ENCODE measurements around the gene GRIK1.

The GRIK1 gene

DNA sequence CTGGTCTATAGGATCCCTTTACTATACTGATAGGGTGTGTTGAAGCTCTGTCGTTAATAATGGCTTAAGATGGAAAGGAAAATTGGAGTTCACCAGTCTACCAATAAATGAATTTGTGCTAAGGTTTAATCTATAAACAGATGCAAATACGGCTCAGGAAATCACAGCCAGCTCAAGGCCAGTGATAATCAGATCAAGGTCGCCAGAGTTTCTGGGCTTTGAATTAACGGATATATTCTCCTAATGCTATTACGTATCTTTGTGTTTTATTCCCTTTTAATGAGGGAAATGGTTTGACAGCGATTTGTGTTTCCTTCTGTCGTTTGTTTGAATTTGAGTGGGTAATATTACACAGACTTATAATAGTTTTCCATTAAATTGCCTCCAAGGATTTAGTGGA lies 361.5 kb downstream of the GRIK1 start:
- H3K4me3 ChIP-seq (ENCODE audit: low read depth, low read length), result no peak overlapping the region

DNA sequence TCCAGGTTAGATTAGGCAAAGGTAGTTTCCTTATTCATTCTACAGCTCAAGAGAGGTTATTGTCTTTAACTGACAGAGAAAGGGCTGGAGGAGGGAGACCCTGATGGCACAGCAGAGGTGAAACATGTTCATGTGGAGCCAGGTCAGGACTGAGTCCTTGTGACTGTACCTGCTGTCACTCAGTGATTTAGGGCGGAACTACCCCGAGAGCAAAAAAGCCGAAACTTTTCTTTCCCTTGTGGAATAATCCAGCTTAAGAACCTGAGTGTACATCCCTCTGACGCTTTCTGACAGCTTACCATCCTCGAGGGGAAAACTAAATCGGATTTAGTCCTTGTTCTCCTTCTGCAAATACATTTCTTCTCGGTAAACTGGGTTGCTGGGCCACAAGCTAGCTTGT lies 367.8 kb downstream of the GRIK1 start:
- TF ChIP-seq, protein P1, sequence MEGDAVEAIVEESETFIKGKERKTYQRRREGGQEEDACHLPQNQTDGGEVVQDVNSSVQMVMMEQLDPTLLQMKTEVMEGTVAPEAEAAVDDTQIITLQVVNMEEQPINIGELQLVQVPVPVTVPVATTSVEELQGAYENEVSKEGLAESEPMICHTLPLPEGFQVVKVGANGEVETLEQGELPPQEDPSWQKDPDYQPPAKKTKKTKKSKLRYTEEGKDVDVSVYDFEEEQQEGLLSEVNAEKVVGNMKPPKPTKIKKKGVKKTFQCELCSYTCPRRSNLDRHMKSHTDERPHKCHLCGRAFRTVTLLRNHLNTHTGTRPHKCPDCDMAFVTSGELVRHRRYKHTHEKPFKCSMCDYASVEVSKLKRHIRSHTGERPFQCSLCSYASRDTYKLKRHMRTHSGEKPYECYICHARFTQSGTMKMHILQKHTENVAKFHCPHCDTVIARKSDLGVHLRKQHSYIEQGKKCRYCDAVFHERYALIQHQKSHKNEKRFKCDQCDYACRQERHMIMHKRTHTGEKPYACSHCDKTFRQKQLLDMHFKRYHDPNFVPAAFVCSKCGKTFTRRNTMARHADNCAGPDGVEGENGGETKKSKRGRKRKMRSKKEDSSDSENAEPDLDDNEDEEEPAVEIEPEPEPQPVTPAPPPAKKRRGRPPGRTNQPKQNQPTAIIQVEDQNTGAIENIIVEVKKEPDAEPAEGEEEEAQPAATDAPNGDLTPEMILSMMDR (IDR thresholded peaks at IDR 0.05; ENCODE audit: borderline replicate concordance, insufficient read depth, low read depth, low read length), result no peak
- no peak overlapping the region for H3K4me3 ChIP-seq (ENCODE audit: low read depth, low read length)

More for the DNA sequence above, 361.5 kb downstream of the GRIK1 start:
- TF ChIP-seq, protein P1 (IDR thresholded peaks at IDR 0.05; ENCODE audit: borderline replicate concordance, insufficient read depth, low read depth, low read length), result no peak

DNA sequence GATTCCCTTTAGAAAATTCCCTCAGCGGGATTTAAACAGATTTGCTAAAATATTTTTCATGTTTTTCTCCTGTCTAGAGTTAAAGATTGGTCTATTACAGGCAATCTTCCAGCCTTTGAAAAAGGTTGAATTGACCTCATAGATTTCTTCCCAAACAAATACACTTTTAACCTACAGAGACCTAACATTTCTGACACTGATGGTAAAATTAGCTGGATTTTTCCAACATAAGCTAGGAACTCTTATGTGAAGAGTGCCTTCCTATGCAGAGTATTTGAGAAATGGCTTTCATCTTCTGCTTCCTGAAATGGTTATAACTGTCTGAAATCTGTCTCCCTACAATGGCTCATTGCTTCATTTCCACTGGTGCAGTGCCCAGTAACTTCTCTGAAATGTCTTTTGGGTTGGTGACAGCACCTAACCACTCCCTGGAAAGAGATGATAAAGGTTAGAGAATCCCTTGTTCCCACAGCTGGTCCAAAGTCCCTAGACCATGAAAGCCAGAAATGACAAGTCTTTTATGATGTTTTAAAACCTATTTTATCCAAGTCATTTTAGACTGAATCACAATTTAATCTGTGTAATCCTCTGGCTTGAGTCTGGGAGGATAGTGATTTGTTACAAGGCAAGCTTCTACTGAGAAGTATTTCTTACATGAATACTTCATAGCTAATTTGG lies 371.6 kb downstream of the GRIK1 start:
- no peak overlapping the region for H3K4me3 ChIP-seq (ENCODE audit: low read depth, low read length)
- TF ChIP-seq, protein P1 (IDR thresholded peaks at IDR 0.05; ENCODE audit: borderline replicate concordance, insufficient read depth, low read depth, low read length), result no peak

DNA sequence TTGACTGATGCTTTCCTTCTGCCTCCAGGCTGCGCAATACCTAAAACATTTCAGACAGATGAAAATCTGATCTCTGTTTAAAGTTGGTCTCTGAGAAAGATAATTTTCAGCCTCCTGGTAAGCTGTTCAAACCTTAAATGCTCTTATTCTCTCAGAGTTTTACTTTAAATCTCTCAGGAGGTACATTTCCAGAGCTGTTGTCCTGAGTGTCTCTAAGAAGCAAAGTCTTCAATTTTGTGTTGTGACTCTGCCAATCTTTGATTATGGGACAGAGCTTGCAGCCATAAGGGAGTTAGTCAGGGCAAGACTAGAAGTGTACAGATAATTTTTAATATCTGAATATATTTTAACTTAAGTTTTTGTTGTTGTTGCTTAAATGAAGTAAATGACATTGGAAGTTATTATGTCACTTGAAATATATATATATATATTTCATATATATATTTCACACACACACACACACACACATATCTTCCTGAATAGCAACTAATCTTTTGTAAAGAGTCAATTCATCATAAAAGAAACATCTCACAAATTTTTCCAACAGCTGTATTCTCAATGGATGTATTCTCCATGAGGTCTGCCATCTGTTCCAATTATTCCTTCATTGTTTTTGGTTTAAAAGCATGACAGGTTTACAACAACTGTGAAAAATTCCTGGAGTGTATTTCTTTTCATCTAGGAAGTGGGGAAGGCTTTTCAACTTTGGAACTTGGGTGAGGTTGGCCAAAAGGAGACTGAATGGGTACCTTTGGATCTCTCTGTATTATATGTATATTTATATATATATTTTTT lies 381.7 kb downstream of the GRIK1 start:
- H3K4me3 ChIP-seq (ENCODE audit: low read depth, low read length), result no peak overlapping the region
- TF ChIP-seq, protein P1 (IDR thresholded peaks at IDR 0.05; ENCODE audit: borderline replicate concordance, insufficient read depth, low read depth, low read length), result no peak

DNA sequence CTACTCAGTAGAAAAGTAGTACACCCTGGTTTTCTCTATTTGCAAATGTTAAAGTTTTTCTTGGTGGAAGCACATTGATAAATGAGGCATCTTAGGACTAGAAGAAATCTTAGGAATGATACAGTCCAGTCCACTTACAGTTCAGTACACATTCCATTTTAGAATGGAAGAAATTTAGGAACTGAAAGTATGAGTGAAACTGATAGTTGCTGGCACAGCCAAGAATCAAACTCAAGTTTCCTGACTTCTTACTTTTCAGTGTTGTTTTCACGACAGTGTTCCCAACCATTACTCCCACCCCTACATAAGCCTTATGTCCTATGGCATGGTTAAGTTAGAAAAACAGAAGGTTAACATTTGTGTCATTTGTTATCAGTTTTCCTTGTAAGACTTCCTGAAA lies 382.6 kb downstream of the GRIK1 start:
- TF ChIP-seq, protein P1 (IDR thresholded peaks at IDR 0.05; ENCODE audit: borderline replicate concordance, insufficient read depth, low read depth, low read length), result no peak

DNA sequence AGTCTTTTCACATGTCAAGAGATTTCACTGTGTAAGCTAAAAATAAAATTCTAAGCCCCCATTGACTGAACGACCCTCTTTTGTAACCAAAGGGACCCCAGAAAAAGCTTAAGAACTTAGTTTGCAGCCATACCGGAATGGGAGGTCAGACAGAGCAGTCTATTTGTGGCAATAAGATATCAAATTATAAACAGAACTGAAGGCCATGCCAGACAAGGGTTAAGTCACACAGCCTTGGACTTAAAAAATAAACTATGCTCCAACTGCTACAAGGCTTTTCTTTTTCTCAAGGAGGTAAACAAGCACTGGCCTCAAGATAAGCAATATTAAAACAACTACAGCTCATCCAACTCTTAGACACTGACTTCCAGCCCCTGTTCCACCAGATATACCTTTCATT lies 384.2 kb downstream of the GRIK1 start:
- H3K4me3 ChIP-seq (ENCODE audit: low read depth, low read length), result no peak overlapping the region
- TF ChIP-seq, protein P1 (IDR thresholded peaks at IDR 0.05; ENCODE audit: borderline replicate concordance, insufficient read depth, low read depth, low read length), result no peak

More for the DNA sequence above, 382.6 kb downstream of the GRIK1 start:
- no peak overlapping the region for H3K4me3 ChIP-seq (ENCODE audit: low read depth, low read length)

DNA sequence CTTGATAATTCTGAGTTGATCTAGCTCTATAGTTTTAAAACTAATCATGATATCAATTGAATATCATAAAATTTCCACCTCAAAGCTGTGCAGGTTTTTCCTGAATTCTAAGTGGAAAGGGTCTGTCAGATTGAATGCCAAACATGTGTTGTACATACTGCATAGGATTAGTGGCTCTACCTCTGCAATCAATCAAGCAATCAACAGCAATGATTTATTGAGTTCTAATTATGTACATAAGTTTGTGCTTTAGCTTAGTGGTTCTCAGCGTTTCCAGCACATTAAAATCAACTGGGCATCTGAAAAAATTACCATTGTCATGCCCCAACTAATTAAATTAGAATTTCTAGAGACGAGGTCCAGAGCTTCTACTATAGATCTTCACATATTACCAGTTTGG lies 389.6 kb downstream of the GRIK1 start:
- TF ChIP-seq, protein P1 (IDR thresholded peaks at IDR 0.05; ENCODE audit: borderline replicate concordance, insufficient read depth, low read depth, low read length), result no peak
- H3K4me3 ChIP-seq (ENCODE audit: low read depth, low read length), result no peak overlapping the region

Data from GM12875 (cell line).